GM19351 (cell line): ENCODE measurements around the gene BAG2.

Experiments
- ATAC-seq: cut with Tn5 transposase; IDR thresholded peaks from one replicate; pipeline ENCODE4 v1.9.1; 2021; ENCODE audit warnings: mild to moderate bottlenecking, moderate library complexity; ENCODE audit not compliant: unreplicated experiment

The BAG2 gene

DNA sequence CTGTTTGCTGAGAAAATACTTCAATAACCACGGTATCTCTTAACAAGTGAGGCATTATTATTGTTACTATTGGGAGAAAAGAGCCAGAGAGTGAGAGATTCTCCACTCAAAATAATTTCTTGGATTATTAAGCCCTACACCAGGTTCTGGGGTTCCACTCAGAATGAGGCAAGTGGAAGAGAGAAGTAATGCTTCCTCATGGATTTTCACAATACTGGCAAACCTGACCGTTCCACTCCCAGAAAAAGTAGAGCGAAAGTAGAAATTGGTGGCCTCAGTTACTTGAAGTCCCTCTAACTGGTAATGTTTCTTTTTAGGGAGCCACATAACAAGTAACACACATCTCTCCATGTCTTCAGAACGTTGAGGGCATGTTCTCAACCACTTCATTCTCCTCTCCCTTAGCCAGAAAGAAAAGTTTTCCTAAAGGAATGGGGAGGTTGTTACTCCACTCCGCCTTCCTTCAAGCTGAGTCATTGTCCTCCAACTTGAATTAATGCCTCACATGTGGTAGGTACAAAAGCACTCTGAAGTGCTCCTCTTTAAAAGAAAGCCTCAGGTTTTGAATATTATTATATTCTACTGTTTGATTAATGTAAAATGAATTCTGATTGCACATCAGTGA lies 1.9 kb downstream of the BAG2 start:
- ATAC-seq, result no peak

GRCh38 chr6:57174511-57174907 lies 2.4 kb downstream of the BAG2 start:
- no peak for ATAC-seq

- no peak for ATAC-seq
Measured at GRCh38 chr6:57177545-57178265, 5.6 kb downstream of the BAG2 start.

DNA sequence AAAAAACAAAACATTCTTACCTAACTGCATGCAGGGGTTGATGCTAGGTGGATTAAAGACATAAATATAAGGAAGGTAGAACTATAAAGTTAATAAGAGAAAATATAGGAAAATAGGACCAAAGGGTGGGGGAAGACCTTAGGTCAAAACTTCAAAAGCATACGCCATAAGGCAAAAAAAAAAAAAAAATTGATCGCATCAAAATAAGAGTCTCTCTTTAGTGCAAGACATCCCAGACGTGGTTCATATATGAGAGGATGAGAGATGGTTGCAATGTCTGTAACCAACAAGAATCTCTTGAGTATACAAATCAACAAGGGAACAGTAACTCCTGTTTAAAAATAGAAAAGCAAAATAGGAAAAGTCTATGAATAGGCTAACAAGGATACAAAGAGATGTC lies 8.5 kb downstream of the BAG2 start:
- no peak for ATAC-seq

DNA sequence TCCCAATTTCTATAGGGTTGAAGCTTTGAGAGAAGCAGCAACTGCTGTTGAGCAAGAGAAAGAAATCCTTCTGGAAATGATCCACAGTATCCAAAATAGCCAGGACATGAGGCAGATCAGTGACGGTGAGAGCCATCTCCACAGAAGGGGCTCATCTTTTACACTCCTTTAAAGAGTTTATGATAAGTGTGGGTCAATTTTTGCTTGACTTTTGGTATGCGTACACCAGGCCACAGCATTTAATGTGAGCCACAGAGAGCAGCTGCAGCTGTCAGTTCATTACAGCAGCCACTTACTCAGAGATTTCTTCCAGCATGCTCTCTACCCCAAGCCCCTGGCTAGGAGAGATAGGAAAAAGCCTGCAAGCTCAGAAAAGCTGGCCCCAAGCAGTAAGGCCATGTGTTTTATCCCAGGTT lies 9.9 kb downstream of the BAG2 start:
- no peak for ATAC-seq

DNA sequence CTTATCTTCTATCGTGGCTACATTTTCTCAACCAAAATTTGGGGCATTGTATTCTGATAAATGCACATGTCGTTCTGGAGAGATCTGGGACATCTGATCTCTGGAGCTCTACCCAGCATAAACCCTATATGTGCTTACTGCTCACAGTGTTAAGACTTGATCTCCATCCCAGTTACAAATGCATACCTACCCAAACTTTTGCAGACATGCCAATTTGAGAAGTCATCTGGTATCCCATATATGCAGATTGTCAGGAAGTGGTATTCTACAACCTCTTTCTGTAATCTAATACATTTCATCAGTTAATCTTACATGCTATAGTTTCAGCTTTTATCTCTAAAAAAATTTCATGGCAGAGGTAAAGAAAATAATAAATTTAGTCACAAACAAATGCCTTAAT lies 11.2 kb downstream of the BAG2 start:
- ATAC-seq, result no peak

- ATAC-seq, result no peak
Measured at GRCh38 chr6:57190140-57190539, 18.0 kb downstream of the BAG2 start.

- no peak for ATAC-seq
Measured at GRCh38 chr6:57193177-57193576, 21.1 kb downstream of the BAG2 start.

GRCh38 chr6:57195457-57195856 lies 23.3 kb downstream of the BAG2 start:
- ATAC-seq, result no peak

- ATAC-seq, result no peak
Measured at GRCh38 chr6:57198926-57199636, 27.0 kb downstream of the BAG2 start.

DNA sequence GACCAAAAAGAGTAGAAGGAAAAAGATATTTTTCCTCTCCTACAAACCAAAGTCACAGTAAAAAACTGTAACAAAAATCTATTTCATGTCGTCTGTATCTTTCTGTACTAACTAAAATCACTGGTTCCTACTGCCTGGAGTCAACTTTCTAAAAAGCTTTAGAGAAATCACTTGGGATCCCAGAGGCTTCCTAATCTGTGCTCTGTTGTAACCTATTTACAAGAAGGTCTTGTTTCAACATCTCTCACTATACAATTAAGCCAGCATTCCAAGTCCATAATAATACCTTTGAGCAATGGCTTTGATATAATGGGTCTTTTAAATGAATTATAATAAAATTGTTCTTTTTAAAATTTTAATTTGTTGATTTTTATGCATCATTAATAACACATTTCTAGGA lies 29.6 kb downstream of the BAG2 start:
- no peak for ATAC-seq

DNA sequence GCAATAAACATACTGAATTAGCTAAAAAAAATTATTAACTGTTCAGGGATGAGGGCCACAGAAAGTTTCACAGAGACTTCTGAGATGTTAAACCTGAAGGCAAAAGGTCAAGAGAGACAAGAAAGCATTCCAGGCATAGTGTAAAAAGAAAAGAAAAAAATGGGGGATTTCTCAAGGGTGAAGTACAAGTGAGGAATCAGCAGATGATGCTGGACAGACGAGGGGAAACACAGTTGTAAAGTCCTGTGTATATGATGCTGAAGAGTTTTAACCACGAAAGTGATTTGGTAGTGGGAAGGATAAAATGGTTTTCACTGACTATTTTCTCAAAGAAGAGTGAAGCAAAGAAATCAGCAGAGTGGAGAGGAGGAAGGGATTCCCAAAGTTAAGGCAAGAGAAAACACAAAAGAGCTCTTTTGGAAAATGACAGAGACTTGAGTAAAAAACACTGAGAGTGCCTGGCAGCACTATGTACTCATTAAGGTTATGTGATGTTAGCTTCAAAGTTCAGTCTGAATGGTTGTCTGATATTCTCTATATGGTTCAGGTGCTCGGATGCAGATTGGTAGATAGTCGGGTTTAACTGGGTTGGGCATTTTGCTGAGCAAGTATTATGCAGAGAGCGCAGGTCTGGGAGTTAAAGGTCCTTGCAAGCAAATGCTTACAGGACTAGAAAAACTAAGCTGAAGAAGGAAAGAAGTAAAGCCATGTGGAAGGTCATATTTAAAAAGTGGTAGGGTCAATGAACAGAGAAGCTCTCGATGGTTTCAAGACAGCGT lies 33.6 kb downstream of the BAG2 start:
- ATAC-seq, result no peak

- no peak for ATAC-seq
Measured at GRCh38 chr6:57207141-57207540, 35.0 kb downstream of the BAG2 start.

DNA sequence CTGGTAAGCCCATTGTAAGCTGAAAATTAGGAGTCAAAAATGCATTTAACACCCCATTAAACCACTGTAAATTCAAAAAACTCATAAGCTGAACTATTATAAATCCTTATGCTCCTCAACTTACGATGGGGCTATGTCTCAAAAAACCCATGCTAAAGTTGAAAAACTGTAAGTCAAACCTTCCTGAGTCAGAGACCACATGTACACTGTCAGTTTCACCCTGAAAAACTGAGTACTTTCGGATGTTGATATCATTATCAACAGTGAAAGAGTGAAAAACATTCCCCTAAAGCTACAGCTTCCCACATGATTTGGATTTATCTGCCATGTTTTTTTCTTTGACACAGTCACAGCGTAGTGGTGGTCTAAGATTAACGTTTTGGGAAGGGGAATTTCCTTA lies 35.7 kb downstream of the BAG2 start:
- ATAC-seq, result no peak

- ATAC-seq, result peak; percentile 62
Measured at GRCh38 chr6:57209030-57209429, 36.9 kb downstream of the BAG2 start.

GRCh38 chr6:57210060-57210459 lies 37.9 kb downstream of the BAG2 start:
- ATAC-seq, result no peak

GRCh38 chr6:57215260-57215659 lies 43.1 kb downstream of the BAG2 start:
- no peak for ATAC-seq

GRCh38 chr6:57216235-57217101 lies 44.3 kb downstream of the BAG2 start:
- ATAC-seq, result peak; percentile 55

GRCh38 chr6:57217270-57217669 lies 45.1 kb downstream of the BAG2 start:
- ATAC-seq, result no peak

GRCh38 chr6:57220083-57220703 lies 48.1 kb downstream of the BAG2 start:
- ATAC-seq, result no peak
